Gastroesophageal sphincter (tissue), 4 donors: Measurements from ENCODE around the gene CD1B. TPM values are rescaled to one million over a fixed set of nuclear protein-coding genes. Genes with fewer than 3 reads are reported as not detected.
"Not testable (repeated sequence)": the region's sequence is repeated elsewhere in the genome, so short reads cannot be mapped to it uniquely, and the experiment has no call there.

Source experiments
- ATAC-seq: fragments of 150-250 bp; one replicate; pipeline ENCODE4 v1.9.1; 2016; ENCODE audit warnings: mild to moderate bottlenecking, moderate library complexity
- H3K27ac ChIP-seq, 4 donors: fragments of 200-600 bp; sonication (generic) in 3 of 4; 1 replicate in 3 of 4; 2 replicates in 1 of 4; pipeline ENCODE4 v1.5.1; 2016 to 2019
- H3K27me3 ChIP-seq: fragments of 200-600 bp; sonication (generic); one replicate; pipeline ENCODE4 v1.5.1; 2019
- H3K36me3 ChIP-seq, 2 donors: fragments of 200-600 bp; sonication (generic); one replicate each; pipeline ENCODE4 v1.5.1; 2019; ENCODE audit warnings: control low read depth in 1 of 2
- H3K4me1 ChIP-seq, 3 donors: fragments of 200-600 bp; sonication (generic); 1 replicate in 2 of 3; 2 replicates in 1 of 3; pipeline ENCODE4 v1.5.1; 2016 to 2019; ENCODE audit warnings: control low read depth in 2 of 3
- H3K4me3 ChIP-seq, 2 donors: fragments of 200-600 bp; sonication (generic); one replicate each; pipeline ENCODE4 v1.5.1; 2019; ENCODE audit warnings: mild to moderate bottlenecking in 1 of 2, moderate library complexity in 1 of 2
- H3K9me3 ChIP-seq, 3 donors: fragments of 200-600 bp; sonication (generic); one replicate each; pipeline ENCODE4 v1.5.1; 2017 to 2019; ENCODE audit warnings: control low read depth in 2 of 3
- EP300 ChIP-seq: sonication (generic); formaldehyde crosslinking; IDR thresholded peaks from one replicate; pipeline ENCODE4 v1.6.1; 2017; ENCODE audit warnings: antibody characterized with exemption, mild to moderate bottlenecking
- POLR2A ChIP-seq, 2 donors: fragments of 450-650 bp; IDR thresholded peaks; one replicate each; pipeline ENCODE4 v1.6.1; 2017; ENCODE audit warnings: antibody characterized with exemption in 2 of 2, mild to moderate bottlenecking in 2 of 2, moderate library complexity in 1 of 2
- POLR2AphosphoS5 ChIP-seq: sonication (generic); formaldehyde crosslinking; IDR thresholded peaks from one replicate; pipeline ENCODE4 v1.6.1; 2017; ENCODE audit warnings: antibody characterized with exemption
- WGBS, 2 donors: methylation state at CpG; one replicate each; pipeline ENCODE4 v1.1.5; 2018; ENCODE audit warnings: low coverage in 1 of 2; 5-methylcytosine and 5-hydroxymethylcytosine counted together
- total RNA-seq, 4 donors: library from RNA; depleted of rRNA; stranded (reverse); fragments of >200 nt; gene quantifications; one replicate each; pipeline ENCODE4 v1.1.0, GENCODE V29; 2016
- TF ChIP-seq, protein P1 (sequence below), 4 experiments: fragments of 200-600 bp in 2 of 4; fragments of 450-650 bp in 2 of 4; sonication (generic) in 1 of 4; IDR thresholded peaks; one replicate each; pipeline ENCODE4 v1.5.1; 2017 to 2019; ENCODE audit warnings: antibody characterized with exemption in 4 of 4, mild to moderate bottlenecking in 2 of 4, moderate library complexity in 2 of 4

CD1B gene
- total RNA-seq = not detected

DNA sequence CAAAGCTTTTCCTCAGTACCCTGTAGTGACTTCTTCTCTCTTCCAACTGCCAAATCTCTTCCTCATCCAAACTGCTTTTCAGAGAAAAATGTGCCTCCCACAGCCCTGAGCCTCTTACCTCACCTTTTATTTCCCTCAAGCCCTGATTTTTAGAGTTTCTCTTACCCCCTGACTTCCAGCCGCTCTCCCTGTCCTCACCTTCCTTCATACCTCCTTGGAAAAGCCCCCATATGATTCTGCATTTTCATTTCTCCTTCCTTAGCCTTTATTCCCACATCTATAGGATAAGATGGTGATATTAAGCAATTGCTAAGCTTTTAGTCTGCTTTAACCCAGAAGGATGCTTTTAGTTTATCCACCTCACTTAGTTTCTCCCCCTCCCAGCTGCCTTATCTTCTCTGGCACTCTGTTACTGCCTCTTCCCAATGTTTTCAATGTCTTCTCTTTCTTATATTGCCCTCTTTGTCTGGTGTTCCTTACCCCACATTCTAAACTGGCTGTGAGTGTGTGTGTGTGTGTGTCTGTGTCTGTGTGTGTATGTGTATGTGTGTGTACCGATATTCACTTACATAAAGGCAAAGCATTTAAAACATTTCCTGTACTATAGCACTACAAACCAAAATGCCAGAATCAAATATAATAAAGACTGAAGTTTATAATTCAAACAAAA, at the start of gene CD1B:
TSS of gene CD1B (minus strand) at position 51 of the 670 bp plus-strand sequence. CDS start 108 bp downstream, outside the sequence.
- H3K27ac ChIP-seq = no peak within 1 kb of the TSS
- H3K4me3 ChIP-seq = no peak within 1 kb of the TSS
- no peaks in the 10 kb centered on the region for H3K27me3 ChIP-seq
- no peak for ATAC-seq
- no peaks in the 10 kb centered on the region for H3K4me1 ChIP-seq
- peaks cover 0 to 4% (median 0%) of the 10 kb centered on the region in 3 donors for H3K9me3 ChIP-seq
- no peak for TF ChIP-seq EP300
- TF ChIP-seq, protein P1, sequence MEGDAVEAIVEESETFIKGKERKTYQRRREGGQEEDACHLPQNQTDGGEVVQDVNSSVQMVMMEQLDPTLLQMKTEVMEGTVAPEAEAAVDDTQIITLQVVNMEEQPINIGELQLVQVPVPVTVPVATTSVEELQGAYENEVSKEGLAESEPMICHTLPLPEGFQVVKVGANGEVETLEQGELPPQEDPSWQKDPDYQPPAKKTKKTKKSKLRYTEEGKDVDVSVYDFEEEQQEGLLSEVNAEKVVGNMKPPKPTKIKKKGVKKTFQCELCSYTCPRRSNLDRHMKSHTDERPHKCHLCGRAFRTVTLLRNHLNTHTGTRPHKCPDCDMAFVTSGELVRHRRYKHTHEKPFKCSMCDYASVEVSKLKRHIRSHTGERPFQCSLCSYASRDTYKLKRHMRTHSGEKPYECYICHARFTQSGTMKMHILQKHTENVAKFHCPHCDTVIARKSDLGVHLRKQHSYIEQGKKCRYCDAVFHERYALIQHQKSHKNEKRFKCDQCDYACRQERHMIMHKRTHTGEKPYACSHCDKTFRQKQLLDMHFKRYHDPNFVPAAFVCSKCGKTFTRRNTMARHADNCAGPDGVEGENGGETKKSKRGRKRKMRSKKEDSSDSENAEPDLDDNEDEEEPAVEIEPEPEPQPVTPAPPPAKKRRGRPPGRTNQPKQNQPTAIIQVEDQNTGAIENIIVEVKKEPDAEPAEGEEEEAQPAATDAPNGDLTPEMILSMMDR (IDR thresholded peaks at IDR 0.05) = no peak
- TF ChIP-seq POLR2AphosphoS5 = no peak
- TF ChIP-seq POLR2A (IDR thresholded peaks at IDR 0.05) = no peak
- no peaks in the 10 kb centered on the region for H3K36me3 ChIP-seq
- WGBS, 2 donors = 76 to 86% methylated on average over 2 of the region's 2 CpGs

DNA sequence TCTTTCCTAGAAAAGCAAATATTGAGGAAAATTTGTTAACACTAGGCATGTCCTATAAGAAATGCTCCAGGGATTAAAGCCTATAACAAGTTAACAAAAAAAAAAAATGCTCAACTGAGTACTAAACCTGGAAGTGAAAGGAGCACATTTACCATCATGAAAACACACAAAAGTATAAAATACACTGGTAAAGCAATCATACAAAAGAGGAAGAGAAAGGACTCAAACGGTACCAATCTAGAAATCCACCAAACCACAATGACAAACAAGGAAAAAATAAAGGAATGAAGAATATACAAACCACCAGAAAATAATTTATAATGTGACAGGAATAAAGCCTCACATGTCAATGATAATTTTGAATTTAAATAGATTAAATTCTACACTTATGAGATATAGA, 43.5 kb upstream of the CD1B start:
- H3K27me3 ChIP-seq = no peaks in the 10 kb centered on the region
- H3K27ac ChIP-seq = no peak overlapping the region
- peaks cover 0 to 36% (median 0%) of the 10 kb centered on the region in 3 donors for H3K9me3 ChIP-seq
- no peak for ATAC-seq
- H3K36me3 ChIP-seq = no peaks in the 10 kb centered on the region
- no peaks in the 10 kb centered on the region for H3K4me1 ChIP-seq
- 41 to 83% methylated on average over 1 of the region's 1 CpG for WGBS, 2 donors
- H3K4me3 ChIP-seq = no peak overlapping the region
- TF ChIP-seq EP300 = no peak
- TF ChIP-seq, protein P1 (IDR thresholded peaks at IDR 0.05) = no peak
- no peak for TF ChIP-seq POLR2AphosphoS5
- no peak for TF ChIP-seq POLR2A (IDR thresholded peaks at IDR 0.05)

GRCh38 chr1:158374101-158374500, 42.8 kb upstream of the CD1B start:
- not testable (repeated sequence) for H3K4me1 ChIP-seq, H3K36me3 ChIP-seq, H3K27me3 ChIP-seq, H3K4me3 ChIP-seq, H3K27ac ChIP-seq, ATAC-seq
- WGBS, 2 donors = 100% methylated on average over 2 of the region's 25 CpGs; no CpG with 5 or more reads in 1 of the 2 donors
- peaks cover 0 to 36% (median 0%) of the 10 kb centered on the region in 3 donors for H3K9me3 ChIP-seq

- H3K36me3 ChIP-seq = no peaks in the 10 kb centered on the region
- H3K27me3 ChIP-seq = no peaks in the 10 kb centered on the region
- 90 to 94% methylated on average over 2 to 3 of the region's 6 CpGs for WGBS, 2 donors
- no peaks in the 10 kb centered on the region for H3K4me1 ChIP-seq
- H3K9me3 ChIP-seq = peaks cover 0 to 38% (median 0%) of the 10 kb centered on the region in 3 donors
- no peak for ATAC-seq
- TF ChIP-seq EP300 (no peak), POLR2AphosphoS5 (no peak), POLR2A (IDR thresholded peaks at IDR 0.05) (no peak)
- TF ChIP-seq, protein P1 (IDR thresholded peaks at IDR 0.05) = no peak
- no peak overlapping the region for H3K27ac ChIP-seq
- H3K4me3 ChIP-seq = no peak overlapping the region
These were observed 40.0 kb upstream of the CD1B start for GRCh38 chr1:158371188-158371953.

DNA sequence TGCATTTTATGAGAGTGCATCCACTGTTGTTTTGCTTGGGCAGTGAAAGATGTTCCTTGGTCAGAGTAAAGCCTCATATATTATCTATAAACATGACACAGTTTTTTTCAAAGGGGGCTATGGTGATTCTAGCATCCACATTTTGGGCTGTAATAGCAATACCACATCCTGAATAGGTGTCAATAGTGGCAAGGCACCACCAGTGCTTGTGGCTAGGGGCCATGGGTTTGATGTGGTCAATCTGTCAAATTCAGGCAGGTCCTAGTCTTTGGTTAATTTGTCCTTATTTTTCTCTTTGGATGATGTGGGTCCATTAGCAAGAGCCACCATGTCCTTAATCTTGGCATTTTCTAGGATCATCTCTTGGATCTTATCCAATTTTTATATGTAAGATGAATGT, 35.5 kb upstream of the CD1B start:
- Histone ChIP-seq H3K27me3 (no peaks in the 10 kb centered on the region), H3K36me3 (no peaks in the 10 kb centered on the region), H3K4me3 (no peak overlapping the region), H3K9me3 (peaks cover 0 to 18% (median 0%) of the 10 kb centered on the region in 3 donors), H3K27ac (no peak overlapping the region), H3K4me1 (no peaks in the 10 kb centered on the region)
- ATAC-seq = no peak
- TF ChIP-seq POLR2AphosphoS5 = no peak
- TF ChIP-seq, protein P1 (IDR thresholded peaks at IDR 0.05) = no peak
- TF ChIP-seq EP300 = no peak
- TF ChIP-seq POLR2A (IDR thresholded peaks at IDR 0.05) = no peak
